Anterior cingulate cortex (tissue), 58 donors: ENCODE measurements around the gene MMP14.
"Not testable (repeated sequence)": the region's sequence is repeated elsewhere in the genome, so short reads cannot be mapped to it uniquely, and the experiment has no call there.

Experiments used
- DNase-seq, 58 donors: peaks; one replicate each; lab custom pipeline; 2025; lab: John Stamatoyannopoulos, UW

The MMP14 gene

DNA sequence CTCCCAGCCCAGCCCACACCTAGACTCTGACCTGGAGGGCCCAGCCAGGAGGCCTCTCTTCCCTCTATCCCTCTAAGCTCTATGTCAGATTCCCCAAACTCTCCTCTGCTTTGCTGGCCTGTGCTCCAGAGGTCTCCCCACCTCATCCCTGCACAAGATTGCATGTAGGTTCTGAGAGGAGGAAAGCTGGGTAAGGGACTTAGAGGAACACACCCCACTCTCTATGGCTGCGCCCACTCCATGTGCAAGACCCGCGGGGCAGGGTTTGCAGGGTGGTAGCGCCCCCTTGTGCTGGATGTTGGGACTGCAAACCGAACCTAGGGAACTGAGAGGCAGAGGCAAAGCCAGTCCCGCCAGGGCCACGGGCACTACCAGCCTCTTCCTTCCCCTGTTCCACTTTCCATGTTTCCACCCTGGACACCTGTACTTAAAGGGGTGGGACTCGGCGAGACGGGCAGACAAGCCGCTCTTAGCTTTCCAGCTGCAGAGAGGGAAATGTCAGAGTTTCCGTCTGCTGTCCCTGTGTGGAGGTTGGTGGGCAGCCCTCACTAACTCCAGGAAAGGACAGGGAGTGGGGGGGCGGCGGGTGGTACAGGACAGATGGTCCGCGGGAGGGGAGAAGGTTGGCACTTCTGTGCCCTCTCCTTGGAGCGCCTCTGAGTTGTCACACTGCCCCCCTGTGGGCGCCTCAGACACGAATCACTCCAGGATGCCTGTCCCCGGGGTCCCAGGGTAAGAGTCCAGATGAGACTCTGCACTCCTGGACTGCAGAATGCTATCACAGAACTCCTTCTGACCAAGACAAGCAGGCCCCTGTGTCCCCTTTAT, 16.8 kb downstream of the MMP14 start:
- peak in 54 of 58 donors; percentile 14 to 93 (median 69) for DNase-seq

DNA sequence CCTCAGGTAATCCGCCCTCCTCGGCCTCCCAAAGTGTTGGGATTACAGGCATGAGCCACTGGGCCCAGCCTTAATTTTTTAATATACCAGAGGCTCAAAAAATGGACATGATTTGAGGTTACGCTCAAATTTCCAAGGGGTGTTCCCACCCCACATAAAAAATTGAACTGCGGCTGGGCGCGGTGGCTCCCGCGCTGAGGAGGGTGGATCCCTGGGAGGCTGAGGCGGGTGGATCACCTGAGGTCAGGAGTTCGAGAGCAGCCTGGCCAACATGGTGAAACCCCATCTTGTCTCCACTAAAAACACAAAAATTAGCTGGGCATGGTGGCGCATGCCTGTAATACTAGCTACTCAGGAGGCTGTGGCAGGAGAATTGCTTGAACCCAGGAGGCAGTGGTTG, 17.9 kb downstream of the MMP14 start:
- not testable (repeated sequence) for DNase-seq

DNA sequence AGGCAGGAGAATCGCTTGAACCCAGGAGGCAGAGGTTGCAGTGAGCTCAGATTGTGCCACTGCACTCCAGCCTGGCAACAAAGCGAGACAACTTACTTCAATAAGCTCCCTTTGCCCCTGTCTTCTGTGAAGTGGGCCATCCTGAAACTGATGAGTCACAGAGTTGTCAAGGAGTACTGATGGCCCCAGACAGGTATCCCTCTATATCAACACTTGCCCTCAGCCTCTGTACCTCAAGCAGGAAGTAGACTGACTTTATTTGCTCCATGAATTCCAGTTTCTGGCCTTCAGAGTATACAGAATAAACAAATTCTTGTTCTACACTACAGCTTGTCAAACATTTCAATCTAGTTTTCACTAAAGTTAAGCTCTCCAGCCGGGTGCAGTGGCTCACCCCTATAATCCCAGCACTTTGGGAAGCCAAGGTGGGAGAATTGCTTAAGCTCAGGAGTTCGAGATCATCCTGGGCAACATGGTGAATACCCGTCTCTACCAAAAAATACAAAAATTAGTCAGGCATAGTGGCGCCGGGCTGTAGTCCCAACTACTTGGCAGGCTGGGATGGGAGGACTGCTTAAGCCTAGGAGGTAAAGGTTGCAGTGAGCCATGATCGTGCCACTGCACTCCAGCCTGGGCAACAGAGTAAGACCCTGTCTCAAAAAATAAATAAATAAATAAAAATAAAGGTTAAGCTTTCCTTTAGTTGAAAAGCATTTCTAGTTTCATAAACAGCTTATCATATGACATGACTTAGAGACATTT, 18.8 kb downstream of the MMP14 start:
- no peak for DNase-seq

DNA sequence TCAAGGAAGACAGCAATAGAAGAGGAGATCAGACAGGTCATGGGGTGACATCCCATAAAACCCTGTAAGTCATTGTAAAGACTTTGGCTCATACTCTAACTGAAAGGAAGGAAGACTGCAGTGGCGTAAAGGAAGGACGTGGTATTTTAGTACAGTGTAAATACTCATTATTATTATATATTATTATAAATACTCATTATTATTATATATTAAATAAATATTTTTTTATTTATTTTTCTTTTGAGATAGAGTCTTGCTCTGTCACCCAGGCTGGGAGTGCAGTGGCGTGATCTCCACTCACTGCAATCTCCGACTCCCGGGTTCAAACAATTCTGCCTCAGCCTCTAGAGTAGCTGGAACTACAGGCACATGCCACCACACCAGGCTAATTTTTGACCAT, 20.0 kb downstream of the MMP14 start:
- DNase-seq = no peak

DNA sequence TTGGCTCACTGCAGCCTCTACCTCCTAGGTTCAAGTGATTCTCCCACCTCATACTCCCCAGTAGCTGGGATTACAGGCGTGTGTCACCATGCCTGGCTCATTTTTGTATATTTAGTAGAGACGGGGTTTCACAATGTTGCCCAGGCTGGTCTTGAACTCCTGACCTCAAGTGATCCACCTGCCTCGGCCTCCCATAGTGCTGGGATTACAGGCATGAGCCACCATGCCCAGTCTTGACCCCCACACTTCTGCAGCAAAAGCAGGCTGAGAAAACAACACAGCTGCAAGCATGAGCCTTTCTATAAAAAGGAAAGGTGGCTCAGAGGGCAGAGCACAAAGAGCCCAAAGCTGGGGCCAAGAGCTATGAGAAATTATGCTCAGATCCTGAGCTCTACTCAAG, 24.0 kb downstream of the MMP14 start:
- DNase-seq = not testable (repeated sequence)

DNA sequence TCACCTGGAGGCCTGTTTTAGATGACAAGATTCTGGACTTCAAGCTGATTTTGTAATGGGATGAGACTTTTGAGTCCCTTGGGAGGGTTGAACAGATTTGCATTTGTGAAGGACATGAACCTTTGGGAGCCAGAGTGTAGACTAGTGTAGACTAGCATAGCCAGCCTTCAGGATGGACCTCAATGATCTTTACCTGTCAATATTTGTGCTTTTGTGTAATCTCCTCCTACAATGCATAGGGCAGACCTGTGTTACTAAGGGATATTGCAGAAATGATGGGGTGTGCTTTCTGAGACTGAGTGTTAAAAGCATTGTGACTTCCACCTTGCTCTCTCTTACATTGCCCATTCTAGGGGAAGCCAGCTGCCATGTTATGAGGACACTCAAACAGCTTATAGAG, 25.3 kb downstream of the MMP14 start:
- DNase-seq = no peak

DNA sequence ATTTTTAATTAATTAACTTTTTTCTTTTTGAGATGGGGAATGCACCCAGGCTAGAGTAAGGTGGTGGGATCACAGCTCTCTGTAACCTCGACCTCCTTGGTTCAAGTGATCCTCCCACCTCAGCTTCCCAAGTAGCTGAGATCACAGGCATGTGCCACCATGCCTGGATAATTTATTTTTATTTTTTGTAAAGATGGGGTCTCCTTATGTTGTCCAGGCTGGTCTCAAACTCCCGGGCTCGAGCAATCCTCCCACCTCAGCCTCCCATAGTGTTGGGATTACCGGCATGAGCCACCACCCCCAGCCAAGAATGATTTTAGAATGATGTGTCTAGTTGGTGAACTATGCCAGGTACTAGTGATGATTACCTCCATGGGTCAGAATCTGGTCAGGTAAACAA, 28.6 kb downstream of the MMP14 start:
- DNase-seq = no peak

DNA sequence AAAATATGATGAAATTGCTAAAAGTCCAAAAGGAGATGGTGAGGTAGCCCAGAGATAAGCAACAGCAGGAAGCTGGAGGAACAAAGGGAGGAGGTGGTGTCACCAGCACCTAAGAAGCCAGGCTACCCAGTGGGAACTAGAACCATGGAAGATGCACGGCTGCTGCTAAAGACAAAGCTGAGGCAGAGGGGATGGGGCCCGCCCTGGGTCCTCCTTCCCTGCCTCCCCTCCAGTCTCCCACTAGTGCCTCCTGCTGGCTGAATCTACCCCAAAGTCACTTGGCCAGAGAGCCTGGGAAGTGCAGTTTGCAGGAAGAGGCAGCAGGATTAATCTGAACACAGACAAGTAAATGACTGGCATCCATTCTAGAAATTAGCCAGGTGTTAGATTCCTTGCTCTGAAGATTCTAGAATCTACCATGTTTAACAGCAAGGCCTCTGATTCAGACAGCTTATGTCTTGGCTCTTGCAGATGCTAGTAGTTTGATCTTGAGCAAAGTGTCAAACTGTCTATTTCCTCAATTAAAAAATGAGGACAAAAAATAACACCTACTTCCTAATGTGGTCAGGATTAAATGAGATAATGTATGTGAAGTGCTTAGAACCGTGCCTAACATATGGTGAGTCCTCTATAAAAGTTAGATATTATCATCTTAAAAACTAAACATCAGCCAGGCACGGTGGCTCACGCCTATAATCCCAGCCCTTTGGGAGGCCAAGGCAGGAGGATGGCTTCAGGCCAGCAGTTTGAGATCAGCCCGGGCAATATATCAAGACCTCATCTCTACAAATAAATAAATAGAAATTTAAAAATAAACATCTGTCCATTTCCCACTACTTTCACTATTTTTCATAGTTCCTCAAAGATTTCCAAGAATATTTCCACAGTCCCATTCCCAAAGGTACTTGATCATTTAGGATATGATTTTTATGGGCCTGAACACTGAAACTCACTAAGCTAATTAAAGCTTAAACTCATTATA, 29.3 kb downstream of the MMP14 start:
- DNase-seq = no peak

DNA sequence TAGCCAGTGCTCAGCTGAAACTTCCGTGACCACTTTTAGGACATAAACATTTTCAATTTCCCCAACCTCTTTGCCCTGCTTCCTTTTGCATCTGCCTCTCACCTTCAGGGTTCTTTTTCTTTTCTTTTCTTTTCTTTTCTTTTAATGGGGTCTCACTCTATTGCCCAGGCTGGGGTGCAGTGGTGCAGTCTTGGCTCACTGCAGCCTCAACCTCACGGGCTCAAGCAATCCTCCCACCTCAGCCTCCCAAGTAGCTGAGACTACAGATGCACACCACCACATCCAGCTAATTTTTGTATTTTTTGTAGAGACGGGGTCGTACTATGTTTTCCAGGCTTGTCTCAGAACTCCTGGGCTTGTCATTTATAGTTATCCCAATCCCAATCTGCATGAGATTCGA, 30.5 kb downstream of the MMP14 start:
- no peak for DNase-seq

DNA sequence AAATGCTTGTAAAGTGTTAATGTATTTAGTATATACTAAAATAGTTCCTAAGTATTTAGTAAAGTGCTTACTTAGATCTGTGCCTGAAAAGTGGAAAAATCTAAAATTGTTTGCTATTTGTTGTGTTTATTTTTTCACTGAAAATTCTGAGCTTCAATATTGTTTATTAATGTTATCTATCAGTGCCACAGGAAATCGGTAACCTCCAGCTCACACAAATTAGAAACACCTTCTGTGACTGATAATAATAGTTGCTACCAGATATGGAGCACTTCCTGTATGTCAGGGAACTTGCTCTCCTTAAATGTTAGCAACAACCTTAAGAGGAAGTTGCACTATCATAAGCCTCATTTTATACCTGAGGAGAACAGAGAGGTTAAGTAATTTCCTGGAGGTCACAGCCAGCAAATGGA, 34.4 kb downstream of the MMP14 start:
- DNase-seq = no peak

DNA sequence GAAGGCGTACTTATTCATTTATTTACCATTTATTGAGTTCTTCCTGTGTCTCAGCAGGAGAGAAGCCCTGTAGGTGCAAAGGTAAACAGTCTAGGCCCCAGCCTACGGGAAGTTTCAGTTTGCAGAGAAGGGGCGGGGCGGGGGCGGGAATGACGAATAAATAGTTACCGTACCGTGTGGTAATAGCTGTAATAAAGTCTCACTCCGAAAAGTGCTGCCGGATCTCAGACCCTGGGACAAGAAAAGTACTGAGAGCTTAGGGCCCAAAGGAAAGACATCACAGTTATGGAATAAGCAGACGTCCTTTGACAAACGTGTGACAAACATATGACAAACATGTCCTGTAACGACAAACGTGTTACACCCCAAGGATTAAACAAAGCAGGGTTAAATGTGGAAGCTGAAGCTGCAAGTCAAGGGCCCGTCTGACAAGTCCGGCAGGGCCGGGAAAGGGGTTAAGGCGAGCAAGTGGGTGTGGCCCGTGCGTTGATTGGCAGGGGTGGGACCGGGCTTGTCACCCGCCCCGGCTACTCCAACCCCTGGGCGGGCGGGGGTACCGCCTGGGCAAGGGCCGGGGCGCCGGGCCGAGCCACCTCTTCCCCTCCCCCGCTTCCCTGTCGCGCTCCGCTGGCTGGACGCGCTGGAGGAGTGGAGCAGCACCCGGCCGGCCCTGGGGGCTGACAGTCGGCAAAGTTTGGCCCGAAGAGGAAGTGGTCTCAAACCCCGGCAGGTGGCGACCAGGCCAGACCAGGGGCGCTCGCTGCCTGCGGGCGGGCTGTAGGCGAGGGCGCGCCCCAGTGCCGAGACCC, 35.0 kb downstream of the MMP14 start, which contains the start of gene LRP10:
TSS of gene LRP10 (plus strand) at position 517 of the 809 bp plus-strand sequence. CDS start 564 bp downstream, outside the sequence.
- DNase-seq = peak in 54 of 58 donors; percentile 32 to 95 (median 83)

DNA sequence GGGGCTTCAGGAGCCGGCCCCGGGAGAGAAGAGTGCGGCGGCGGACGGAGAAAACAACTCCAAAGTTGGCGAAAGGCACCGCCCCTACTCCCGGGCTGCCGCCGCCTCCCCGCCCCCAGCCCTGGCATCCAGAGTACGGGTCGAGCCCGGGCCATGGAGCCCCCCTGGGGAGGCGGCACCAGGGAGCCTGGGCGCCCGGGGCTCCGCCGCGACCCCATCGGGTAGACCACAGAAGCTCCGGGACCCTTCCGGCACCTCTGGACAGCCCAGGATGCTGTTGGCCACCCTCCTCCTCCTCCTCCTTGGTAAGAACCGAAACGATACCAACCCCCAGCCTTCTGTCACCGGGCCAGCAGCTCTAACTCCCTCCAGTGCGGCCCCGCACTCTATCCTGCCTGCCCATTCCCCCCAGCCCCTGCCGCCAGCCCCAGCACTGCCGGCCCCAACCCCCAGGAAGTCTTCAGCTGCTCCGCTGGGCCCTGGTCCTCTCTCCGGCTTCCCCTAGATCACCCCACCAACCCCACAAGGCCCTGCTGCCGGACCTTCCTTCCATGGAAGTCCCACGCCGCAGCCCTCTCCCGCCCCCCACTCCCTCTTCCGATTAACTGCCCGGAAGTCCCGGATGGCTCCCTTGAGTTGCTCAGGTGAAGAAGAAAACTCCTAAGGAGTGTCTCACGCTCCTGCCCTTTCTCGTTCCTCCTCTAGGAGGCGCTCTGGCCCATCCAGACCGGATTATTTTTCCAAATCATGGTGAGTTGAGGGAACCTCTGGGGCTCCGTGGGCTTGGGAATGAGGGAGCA, 35.8 kb downstream of the MMP14 start:
- peak in 45 of 58 donors; percentile 21 to 79 (median 53) for DNase-seq

DNA sequence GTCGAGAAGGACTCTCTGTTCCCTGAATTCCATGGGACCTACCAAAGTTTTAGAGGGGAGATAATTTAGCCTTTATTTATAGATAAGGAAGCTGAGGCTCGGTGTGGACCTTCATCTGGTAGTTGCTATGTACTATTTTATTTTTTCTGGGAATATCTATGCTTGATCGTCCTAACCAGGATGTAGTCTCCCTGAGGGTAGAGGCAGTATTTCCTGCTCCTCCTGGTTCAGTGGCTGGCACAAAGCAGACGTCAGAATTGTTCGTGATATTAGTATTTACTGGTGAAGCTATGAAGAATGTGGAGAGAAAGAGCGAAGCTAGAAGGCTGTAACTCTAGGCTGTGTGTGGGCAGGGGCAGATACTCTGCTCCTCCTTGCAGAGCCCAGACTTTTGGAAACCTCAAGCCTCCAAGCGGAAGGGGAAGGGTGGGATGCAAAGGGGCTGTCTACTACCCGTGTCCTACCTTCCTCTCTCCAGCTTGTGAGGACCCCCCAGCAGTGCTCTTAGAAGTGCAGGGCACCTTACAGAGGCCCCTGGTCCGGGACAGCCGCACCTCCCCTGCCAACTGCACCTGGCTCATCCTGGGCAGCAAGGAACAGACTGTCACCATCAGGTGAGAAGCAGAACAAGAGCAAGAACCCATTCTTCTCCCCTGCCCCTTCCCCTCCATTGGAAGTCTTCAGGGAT, 36.6 kb downstream of the MMP14 start:
- no peak for DNase-seq

DNA sequence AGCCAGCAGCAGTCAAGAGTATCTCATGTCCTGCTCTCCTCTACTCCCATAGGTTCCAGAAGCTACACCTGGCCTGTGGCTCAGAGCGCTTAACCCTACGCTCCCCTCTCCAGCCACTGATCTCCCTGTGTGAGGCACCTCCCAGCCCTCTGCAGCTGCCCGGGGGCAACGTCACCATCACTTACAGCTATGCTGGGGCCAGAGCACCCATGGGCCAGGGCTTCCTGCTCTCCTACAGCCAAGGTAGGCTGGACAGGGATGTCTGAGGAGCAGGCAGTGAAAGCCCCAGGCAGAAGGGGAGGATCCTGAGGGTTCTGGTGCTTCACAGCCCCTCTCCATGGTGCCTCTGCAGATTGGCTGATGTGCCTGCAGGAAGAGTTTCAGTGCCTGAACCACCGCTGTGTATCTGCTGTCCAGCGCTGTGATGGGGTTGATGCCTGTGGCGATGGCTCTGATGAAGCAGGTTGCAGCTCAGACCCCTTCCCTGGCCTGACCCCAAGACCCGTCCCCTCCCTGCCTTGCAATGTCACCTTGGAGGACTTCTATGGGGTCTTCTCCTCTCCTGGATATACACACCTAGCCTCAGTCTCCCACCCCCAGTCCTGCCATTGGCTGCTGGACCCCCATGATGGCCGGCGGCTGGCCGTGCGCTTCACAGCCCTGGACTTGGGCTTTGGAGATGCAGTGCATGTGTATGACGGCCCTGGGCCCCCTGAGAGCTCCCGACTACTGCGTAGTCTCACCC, 38.8 kb downstream of the MMP14 start:
- no peak for DNase-seq

DNA sequence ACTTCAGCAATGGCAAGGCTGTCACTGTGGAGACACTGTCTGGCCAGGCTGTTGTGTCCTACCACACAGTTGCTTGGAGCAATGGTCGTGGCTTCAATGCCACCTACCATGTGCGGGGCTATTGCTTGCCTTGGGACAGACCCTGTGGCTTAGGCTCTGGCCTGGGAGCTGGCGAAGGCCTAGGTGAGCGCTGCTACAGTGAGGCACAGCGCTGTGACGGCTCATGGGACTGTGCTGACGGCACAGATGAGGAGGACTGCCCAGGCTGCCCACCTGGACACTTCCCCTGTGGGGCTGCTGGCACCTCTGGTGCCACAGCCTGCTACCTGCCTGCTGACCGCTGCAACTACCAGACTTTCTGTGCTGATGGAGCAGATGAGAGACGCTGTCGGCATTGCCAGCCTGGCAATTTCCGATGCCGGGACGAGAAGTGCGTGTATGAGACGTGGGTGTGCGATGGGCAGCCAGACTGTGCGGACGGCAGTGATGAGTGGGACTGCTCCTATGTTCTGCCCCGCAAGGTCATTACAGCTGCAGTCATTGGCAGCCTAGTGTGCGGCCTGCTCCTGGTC, 39.4 kb downstream of the MMP14 start:
- DNase-seq = no peak

DNA sequence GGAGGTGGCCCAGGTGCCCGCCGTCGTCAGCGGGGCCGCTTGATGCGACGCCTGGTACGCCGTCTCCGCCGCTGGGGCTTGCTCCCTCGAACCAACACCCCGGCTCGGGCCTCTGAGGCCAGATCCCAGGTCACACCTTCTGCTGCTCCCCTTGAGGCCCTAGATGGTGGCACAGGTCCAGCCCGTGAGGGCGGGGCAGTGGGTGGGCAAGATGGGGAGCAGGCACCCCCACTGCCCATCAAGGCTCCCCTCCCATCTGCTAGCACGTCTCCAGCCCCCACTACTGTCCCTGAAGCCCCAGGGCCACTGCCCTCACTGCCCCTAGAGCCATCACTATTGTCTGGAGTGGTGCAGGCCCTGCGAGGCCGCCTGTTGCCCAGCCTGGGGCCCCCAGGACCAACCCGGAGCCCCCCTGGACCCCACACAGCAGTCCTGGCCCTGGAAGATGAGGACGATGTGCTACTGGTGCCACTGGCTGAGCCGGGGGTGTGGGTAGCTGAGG, 40.7 kb downstream of the MMP14 start:
- no peak for DNase-seq
